GM12872 (cell line): ENCODE measurements around the gene EPM2AIP1.
A peak's percentile ranks its signal among the peaks of the same experiment; 100 is the strongest.

ENCODE experiments used
- TF ChIP-seq, protein P1 (sequence below): IDR thresholded peaks from 3 replicates; pipeline ENCODE4 v1.5.1; 2011; ENCODE audit warnings: low read depth, mild to moderate bottlenecking, low read length, moderate library complexity; ENCODE audit not compliant: insufficient read depth

The EPM2AIP1 gene

DNA sequence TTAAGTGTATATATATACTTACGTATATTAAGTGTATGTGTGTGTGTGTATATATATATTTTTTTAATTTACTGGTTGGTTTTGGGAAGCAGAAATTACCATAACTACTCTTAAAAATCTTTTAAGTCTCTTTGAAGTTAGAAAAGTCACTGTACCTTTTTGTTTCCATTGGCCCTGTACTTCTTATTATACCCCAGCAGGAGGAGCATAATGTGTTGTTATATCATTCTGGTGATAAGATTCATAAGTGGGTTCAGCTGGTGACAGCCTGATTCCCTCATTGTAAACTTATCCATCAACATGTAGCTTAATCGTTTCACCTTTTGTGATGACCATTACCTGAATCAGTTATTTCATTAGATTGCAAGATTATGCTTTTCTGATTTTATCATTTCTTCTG is 31.2 kb upstream of the EPM2AIP1 start:
- TF ChIP-seq, protein P1, sequence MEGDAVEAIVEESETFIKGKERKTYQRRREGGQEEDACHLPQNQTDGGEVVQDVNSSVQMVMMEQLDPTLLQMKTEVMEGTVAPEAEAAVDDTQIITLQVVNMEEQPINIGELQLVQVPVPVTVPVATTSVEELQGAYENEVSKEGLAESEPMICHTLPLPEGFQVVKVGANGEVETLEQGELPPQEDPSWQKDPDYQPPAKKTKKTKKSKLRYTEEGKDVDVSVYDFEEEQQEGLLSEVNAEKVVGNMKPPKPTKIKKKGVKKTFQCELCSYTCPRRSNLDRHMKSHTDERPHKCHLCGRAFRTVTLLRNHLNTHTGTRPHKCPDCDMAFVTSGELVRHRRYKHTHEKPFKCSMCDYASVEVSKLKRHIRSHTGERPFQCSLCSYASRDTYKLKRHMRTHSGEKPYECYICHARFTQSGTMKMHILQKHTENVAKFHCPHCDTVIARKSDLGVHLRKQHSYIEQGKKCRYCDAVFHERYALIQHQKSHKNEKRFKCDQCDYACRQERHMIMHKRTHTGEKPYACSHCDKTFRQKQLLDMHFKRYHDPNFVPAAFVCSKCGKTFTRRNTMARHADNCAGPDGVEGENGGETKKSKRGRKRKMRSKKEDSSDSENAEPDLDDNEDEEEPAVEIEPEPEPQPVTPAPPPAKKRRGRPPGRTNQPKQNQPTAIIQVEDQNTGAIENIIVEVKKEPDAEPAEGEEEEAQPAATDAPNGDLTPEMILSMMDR = peak; percentile 30; the same call in 2 of the 3 replicates

DNA sequence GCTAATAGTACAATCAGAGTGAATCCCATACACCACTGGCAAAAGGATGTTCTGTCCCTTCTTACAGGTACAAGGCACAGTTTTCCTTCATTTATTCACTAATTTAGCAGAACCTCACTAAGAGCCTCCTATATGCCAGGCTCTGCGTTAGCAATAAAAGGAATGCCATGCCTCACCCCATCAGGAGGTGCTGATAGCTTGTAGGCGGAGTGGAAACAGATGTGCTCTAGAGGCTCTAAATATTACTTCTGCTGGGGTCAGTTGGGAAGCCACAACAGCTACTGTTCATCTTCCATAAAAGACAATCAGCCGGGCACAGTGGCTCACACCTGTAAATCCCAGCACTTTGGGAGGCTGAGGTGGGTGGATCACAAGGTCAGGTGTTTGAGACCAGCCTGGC is 24.8 kb upstream of the EPM2AIP1 start:
- TF ChIP-seq, protein P1 = no peak

DNA sequence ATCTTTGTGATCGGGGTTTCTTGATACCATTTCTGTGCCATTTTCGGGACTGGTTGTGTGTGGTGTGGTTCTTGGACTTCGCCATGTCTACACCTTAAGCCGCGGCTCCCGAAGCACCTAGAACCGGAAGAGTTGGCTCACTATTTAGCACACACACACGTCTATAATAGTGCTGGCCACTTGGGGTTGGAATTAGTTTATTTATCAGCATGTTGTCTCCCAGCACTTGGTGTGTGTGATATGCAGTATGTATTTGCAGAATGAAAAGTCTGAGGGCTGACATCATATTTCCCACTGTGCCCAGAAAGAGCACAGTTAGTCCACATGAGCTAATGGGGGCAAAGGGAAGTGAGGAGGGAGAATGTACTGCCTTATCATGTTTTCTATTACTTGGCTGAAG is 24.0 kb upstream of the EPM2AIP1 start:
- TF ChIP-seq, protein P1 = no peak

DNA sequence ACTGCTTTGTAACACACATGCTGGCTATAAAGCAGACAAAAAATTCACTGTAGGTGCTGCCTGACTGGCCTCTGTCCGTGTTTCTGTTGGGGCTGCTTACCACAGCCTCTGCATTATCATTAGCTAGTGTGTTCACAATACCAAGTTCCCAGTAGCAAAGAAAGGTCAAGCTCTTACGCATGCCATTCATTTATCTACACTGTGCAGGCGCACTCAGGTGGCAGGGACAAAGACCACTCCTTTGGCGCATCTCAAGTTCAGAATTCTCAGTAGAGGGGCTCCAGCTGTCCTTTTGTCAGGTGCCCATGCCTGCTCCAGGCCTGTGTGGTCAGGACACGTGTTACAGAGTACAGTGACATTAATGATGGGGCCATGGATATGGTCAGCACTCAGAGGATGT is 22.7 kb upstream of the EPM2AIP1 start:
- TF ChIP-seq, protein P1 = no peak

DNA sequence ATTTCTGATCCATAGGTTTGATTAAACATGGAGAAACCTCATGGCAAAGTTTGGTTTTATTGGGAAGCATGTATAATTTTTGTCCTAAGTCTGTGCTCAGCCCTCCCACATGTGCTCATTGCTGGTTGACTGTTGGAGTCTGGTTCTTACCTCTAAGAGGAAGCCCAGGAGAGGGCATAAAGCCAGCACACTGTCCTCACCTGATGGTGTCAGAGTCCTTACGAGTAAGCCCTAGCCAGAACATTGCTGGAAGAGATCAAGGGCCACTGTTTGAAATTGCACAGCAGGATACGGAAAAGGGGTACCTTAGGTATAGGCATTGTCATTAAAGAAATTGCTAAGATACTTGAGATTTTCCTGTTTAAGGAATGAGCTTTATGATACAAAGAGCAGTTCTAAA is 21.7 kb upstream of the EPM2AIP1 start:
- TF ChIP-seq, protein P1 = no peak

DNA sequence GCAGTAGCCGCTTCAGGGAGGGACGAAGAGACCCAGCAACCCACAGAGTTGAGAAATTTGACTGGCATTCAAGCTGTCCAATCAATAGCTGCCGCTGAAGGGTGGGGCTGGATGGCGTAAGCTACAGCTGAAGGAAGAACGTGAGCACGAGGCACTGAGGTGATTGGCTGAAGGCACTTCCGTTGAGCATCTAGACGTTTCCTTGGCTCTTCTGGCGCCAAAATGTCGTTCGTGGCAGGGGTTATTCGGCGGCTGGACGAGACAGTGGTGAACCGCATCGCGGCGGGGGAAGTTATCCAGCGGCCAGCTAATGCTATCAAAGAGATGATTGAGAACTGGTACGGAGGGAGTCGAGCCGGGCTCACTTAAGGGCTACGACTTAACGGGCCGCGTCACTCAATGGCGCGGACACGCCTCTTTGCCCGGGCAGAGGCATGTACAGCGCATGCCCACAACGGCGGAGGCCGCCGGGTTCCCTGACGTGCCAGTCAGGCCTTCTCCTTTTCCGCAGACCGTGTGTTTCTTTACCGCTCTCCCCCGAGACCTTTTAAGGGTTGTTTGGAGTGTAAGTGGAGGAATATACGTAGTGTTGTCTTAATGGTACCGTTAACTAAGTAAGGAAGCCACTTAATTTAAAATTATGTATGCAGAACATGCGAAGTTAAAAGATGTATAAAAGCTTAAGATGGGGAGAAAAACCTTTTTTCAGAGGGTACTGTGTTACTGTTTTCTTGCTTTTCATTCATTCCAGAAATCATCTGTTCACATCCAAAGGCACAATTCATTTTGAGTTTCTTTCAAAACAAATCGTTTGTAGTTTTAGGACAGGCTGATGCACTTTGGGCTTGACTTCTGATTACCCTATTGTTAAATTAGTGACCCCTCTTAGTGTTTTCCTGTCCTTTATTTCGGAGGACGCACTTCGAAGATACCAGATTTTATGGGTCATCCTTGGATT is 674 bp upstream of the EPM2AIP1 start, which contains the start of gene MLH1:
Gene MLH1 (plus strand): TSS at position 193 of the 958 bp plus-strand sequence. CDS start 30 bp downstream, at position 223.
- TF ChIP-seq, protein P1 = no peak

DNA sequence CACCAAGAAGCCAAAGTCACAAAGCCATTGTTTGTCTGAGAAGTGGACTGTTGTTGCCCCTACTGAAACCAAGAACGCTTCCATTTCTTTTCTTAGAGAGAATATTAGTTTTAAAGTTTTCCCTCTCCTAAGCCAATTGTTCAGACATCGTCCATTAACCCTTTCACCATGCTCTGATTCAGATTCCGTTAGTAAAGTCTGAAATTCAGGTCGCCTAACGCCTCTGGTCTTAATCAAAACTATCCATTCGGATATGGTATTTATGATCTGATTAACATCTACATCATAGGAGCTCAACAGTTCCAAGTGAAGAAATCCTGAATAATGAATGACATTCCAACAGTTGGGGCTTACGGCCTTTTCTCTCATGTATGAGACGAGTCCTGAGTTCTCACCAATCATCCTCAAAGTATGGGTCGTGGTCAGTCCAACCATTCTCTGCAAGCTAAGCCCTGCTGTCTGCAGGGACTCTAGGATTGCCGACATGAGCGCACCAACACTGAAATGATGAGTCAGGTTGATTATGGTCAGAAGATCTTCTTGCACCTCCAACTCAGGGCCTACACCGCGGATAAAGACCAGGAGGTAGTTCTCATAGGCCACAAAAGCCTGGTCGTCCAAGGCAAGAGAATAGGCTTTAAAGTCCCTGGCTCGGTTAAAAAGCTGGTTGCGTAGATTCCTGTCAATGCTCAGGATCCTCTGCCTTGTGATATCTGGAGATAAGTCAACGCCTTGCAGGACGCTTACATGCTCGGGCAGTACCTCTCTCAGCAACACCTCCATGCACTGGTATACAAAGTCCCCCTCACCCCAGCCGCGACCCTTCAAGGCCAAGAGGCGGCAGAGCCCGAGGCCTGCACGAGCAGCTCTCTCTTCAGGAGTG is 767 bp downstream of the EPM2AIP1 start:
- TF ChIP-seq, protein P1 = no peak
